ENCODE data around the gene TIMM10. TPM values are rescaled to one million over a fixed set of nuclear protein-coding genes. Genes with fewer than 3 reads are reported as not detected.
A peak's percentile ranks its signal among the peaks of the same experiment; 100 is the strongest.

TIMM10 gene
- total RNA-seq, 1 experiment from 2014 or later = 152 TPM

DNA sequence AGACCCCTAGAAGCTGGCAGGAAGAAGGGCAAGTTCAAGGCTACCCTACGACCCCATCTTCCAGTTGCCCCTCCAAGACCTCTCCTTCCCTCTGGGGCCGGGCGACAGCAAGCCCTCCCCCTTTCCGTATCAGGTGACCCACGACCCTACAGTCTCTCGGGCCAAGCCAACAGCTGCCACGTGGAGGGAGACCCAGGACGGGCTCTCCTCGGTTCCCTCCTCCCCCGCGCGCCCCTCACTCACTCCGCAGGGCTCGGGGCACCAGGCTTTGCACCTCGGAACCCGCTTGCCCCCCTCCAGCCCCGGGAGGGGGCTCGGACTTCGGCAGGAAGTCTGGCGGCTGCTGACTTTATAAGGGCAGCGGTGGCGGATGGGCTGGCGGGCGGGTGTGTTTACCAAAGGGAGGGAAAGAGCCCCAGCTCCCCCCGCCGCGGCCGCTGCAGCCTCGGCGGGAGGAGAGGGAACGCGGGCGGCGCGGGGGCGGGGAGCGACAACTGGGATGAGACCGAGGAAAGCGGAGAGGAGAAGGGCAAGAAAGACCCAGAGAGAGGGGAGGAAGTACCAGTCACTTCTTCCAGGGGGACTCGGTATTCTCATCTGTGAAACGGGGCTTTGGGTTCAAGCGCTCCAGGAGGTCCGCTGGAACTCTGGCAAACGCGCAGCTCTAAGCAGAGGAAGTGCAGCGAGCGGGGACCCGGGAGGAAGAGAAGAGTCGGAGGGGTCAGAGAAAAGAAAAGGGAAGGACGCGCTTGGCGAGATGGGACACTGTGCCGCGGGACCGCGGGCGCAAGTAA is 15.8 kb downstream of the TIMM10 start:
- no TSS peak for BruUV-seq (replicated peaks)
- peak; percentile 49 for ATAC-seq

DNA sequence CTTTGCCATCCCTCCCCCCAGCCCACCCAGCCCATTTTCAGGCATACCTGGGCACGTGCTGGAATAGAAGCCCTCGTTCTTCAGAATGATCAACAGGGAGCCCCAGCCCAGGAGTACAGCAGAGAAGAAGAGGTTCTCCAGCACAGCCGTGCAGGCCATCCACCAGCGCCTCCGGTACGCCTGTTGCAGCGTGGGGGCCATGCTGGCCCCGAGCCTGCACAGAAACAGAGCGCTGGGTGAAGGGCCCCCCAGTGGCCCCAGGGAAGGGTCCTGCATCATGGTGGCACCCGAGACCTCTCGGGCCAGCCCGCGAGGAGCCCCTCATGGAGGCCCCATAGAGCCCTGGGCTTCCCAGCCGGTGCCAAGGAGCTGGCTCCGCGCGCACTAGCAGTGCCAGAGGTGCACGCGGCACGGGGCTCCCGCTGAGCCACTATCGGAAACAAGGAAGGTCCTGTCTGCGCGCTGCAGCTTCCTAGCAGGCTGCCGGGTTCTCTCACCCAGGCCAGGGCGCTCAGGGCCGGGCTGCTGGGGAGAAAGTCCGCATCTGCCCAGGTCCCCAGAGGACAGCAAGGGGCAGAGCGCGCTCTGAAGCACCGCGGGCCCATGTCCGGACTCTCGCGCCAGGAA is 16.5 kb downstream of the TIMM10 start:
- BruUV-seq (replicated peaks) = no TSS peak
- in situ Hi-C loops (cut with HindIII; ENCODE audit: low pct_unique_long_range_greater_than_20kb, low sequenced_read_pairs) (no loop called here), intact Hi-C loops (cut with micrococcal nuclease; ENCODE audit: unreplicated experiment) (no loop called here)
- ATAC-seq (peak; percentile 67), DNase-seq (ENCODE audit: low read depth, low spot score) (no peak)
- Histone ChIP-seq H3K9me3 (ENCODE audit: control insufficient read depth, insufficient read depth, low read depth, low read length) (no peaks in the 10 kb centered on the region), H3K27me3 (ENCODE audit: control insufficient read depth, insufficient read depth, low read length) (peaks cover 3% of the 10 kb centered on the region; the same call in 1 of the 2 replicates), H3K4me1 (ENCODE audit: control insufficient read depth, insufficient read depth, low read length) (no peaks in the 10 kb centered on the region), H3K36me3 (ENCODE audit: control insufficient read depth, insufficient read depth, low read length) (no peaks in the 10 kb centered on the region), H3K4me3 (ENCODE audit: low read depth in 2 of 2, low read length in 2 of 2) (peak overlapping the region; percentile 50 to 70), H3K27ac (ENCODE audit: low read length) (no peak overlapping the region)
- ChIA-PET POLR2A (no interaction called here), CTCF (no interaction called here)
- TF ChIP-seq, protein P1, sequence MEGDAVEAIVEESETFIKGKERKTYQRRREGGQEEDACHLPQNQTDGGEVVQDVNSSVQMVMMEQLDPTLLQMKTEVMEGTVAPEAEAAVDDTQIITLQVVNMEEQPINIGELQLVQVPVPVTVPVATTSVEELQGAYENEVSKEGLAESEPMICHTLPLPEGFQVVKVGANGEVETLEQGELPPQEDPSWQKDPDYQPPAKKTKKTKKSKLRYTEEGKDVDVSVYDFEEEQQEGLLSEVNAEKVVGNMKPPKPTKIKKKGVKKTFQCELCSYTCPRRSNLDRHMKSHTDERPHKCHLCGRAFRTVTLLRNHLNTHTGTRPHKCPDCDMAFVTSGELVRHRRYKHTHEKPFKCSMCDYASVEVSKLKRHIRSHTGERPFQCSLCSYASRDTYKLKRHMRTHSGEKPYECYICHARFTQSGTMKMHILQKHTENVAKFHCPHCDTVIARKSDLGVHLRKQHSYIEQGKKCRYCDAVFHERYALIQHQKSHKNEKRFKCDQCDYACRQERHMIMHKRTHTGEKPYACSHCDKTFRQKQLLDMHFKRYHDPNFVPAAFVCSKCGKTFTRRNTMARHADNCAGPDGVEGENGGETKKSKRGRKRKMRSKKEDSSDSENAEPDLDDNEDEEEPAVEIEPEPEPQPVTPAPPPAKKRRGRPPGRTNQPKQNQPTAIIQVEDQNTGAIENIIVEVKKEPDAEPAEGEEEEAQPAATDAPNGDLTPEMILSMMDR (IDR thresholded peaks at IDR 0.05) = no peak
- TF ChIP-seq SIN3A (IDR thresholded peaks at IDR 0.05; ENCODE audit: borderline replicate concordance, insufficient read depth, low read depth, low read length) (no peak), POLR2AphosphoS5 (IDR thresholded peaks at IDR 0.05; ENCODE audit: low read depth, low read length) (no peak), TCF7L2 (IDR thresholded peaks at IDR 0.05; ENCODE audit: low read depth, low read length) (no peak)
- TF ChIP-seq, protein P2, sequence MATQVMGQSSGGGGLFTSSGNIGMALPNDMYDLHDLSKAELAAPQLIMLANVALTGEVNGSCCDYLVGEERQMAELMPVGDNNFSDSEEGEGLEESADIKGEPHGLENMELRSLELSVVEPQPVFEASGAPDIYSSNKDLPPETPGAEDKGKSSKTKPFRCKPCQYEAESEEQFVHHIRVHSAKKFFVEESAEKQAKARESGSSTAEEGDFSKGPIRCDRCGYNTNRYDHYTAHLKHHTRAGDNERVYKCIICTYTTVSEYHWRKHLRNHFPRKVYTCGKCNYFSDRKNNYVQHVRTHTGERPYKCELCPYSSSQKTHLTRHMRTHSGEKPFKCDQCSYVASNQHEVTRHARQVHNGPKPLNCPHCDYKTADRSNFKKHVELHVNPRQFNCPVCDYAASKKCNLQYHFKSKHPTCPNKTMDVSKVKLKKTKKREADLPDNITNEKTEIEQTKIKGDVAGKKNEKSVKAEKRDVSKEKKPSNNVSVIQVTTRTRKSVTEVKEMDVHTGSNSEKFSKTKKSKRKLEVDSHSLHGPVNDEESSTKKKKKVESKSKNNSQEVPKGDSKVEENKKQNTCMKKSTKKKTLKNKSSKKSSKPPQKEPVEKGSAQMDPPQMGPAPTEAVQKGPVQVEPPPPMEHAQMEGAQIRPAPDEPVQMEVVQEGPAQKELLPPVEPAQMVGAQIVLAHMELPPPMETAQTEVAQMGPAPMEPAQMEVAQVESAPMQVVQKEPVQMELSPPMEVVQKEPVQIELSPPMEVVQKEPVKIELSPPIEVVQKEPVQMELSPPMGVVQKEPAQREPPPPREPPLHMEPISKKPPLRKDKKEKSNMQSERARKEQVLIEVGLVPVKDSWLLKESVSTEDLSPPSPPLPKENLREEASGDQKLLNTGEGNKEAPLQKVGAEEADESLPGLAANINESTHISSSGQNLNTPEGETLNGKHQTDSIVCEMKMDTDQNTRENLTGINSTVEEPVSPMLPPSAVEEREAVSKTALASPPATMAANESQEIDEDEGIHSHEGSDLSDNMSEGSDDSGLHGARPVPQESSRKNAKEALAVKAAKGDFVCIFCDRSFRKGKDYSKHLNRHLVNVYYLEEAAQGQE (IDR thresholded peaks at IDR 0.05; ENCODE audit: insufficient read depth in 1 of 2, low read depth in 2 of 2, low read length in 1 of 2) = no peak

More for the DNA sequence above, 15.8 kb downstream of the TIMM10 start:
- POLR2A ChIA-PET = interaction anchor here (0.6 kb wide), 1 partner anchor 16 kb away, joined by 4 read pairs; no protein-coding TSS in a partner anchor
- TF ChIP-seq, protein P2 (IDR thresholded peaks at IDR 0.05; ENCODE audit: insufficient read depth in 1 of 2, low read depth in 2 of 2, low read length in 1 of 2) = no peak
- TF ChIP-seq TCF7L2 (IDR thresholded peaks at IDR 0.05; ENCODE audit: low read depth, low read length) (no peak), POLR2AphosphoS5 (IDR thresholded peaks at IDR 0.05; ENCODE audit: low read depth, low read length) (no peak), SIN3A (IDR thresholded peaks at IDR 0.05; ENCODE audit: borderline replicate concordance, insufficient read depth, low read depth, low read length) (no peak)
- TF ChIP-seq, protein P1 (IDR thresholded peaks at IDR 0.05) = no peak
- Histone ChIP-seq H3K27ac (ENCODE audit: low read length) (no peak overlapping the region), H3K36me3 (ENCODE audit: control insufficient read depth, insufficient read depth, low read length) (no peaks in the 10 kb centered on the region), H3K4me3 (ENCODE audit: low read depth in 2 of 2, low read length in 2 of 2) (peak overlapping the region; percentile 50 to 70), H3K27me3 (ENCODE audit: control insufficient read depth, insufficient read depth, low read length) (peaks cover 3% of the 10 kb centered on the region; the same call in 1 of the 2 replicates), H3K4me1 (ENCODE audit: control insufficient read depth, insufficient read depth, low read length) (no peaks in the 10 kb centered on the region), H3K9me3 (ENCODE audit: control insufficient read depth, insufficient read depth, low read depth, low read length) (no peaks in the 10 kb centered on the region)
- in situ Hi-C loops (cut with HindIII; ENCODE audit: low pct_unique_long_range_greater_than_20kb, low sequenced_read_pairs) (no loop called here), intact Hi-C loops (cut with micrococcal nuclease; ENCODE audit: unreplicated experiment) (no loop called here)
- DNase-seq (ENCODE audit: low read depth, low spot score) = no peak
- CTCF ChIA-PET = no interaction called here
